Sigmoid colon (tissue), 3 donors: ENCODE data around the gene BCCIP.

Source experiments
- POLR2A ChIP-seq, 2 donors: fragments of 450-650 bp; IDR thresholded peaks; one replicate each; pipeline ENCODE4 v1.6.1; 2016; ENCODE audit warnings: antibody characterized with exemption in 2 of 2, mild to moderate bottlenecking in 2 of 2, moderate library complexity in 2 of 2
- TF ChIP-seq, protein P1 (sequence below), 4 experiments: fragments of 450-650 bp in 3 of 4; fragments of 200-600 bp in 1 of 4; IDR thresholded peaks; one replicate each; pipeline ENCODE4 v1.5.1; 2016 to 2019; ENCODE audit warnings: antibody characterized with exemption in 4 of 4, mild to moderate bottlenecking in 3 of 4, moderate library complexity in 2 of 4

- TF ChIP-seq, protein P1, sequence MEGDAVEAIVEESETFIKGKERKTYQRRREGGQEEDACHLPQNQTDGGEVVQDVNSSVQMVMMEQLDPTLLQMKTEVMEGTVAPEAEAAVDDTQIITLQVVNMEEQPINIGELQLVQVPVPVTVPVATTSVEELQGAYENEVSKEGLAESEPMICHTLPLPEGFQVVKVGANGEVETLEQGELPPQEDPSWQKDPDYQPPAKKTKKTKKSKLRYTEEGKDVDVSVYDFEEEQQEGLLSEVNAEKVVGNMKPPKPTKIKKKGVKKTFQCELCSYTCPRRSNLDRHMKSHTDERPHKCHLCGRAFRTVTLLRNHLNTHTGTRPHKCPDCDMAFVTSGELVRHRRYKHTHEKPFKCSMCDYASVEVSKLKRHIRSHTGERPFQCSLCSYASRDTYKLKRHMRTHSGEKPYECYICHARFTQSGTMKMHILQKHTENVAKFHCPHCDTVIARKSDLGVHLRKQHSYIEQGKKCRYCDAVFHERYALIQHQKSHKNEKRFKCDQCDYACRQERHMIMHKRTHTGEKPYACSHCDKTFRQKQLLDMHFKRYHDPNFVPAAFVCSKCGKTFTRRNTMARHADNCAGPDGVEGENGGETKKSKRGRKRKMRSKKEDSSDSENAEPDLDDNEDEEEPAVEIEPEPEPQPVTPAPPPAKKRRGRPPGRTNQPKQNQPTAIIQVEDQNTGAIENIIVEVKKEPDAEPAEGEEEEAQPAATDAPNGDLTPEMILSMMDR (IDR thresholded peaks at IDR 0.05), result no peak
- no peak for TF ChIP-seq POLR2A (IDR thresholded peaks at IDR 0.05)
Observed at GRCh38 chr10:125783957-125784356, 39.4 kb upstream of the BCCIP start.
